BE2C (cell line): ENCODE results near the gene CPNE1.
"Not testable (repeated sequence)": the region's sequence is repeated elsewhere in the genome, so short reads cannot be mapped to it uniquely, and the experiment has no call there.

Experiments
- DNase-seq: peaks from one replicate; pipeline ENCODE4 v3.0.0-alpha.2; 2020
- H3K27me3 ChIP-seq: fragments of 250-450 bp; sonication (Bioruptor Pico); 2 replicates; pipeline ENCODE4 v1.5.1; 2020; ENCODE audit warnings: mild to moderate bottlenecking
- H3K36me3 ChIP-seq: fragments of 250-450 bp; sonication (Bioruptor Pico); 2 replicates; pipeline ENCODE4 v1.5.1; 2020; ENCODE audit warnings: mild to moderate bottlenecking
- H3K4me1 ChIP-seq: fragments of 250-450 bp; sonication (Bioruptor Pico); 2 replicates; pipeline ENCODE4 v1.5.1; 2020
- H3K4me3 ChIP-seq: 2 replicates; pipeline ENCODE4 v1.5.1; 2011; ENCODE audit warnings: low read depth, low read length
- H3K9me3 ChIP-seq: fragments of 250-450 bp; sonication (Bioruptor Pico); 2 replicates; pipeline ENCODE4 v1.5.1; 2020
- CTCF ChIP-seq: IDR thresholded peaks from 2 replicates; pipeline ENCODE4 v1.5.1; 2012; ENCODE audit warnings: mild to moderate bottlenecking, low read depth, low read length

Gene CPNE1

DNA sequence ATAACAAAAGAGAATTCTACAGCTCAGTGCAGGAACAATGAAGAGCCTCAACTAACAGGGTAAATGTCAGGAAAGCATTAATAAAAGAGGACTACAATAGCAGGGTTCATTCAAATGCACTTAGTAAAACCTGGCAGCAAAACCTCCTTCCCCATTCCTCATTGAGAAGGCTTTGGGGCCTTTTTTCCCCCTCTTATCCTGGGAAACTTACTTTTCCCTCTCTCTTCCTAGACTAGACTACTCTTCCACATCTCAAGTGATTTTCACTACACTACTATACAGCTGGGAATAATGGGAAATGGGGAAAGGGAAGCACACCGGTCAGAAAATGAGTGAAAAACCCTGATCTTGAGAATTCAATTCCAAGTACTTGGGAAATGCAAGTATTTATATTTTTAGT is 44.6 kb upstream of the CPNE1 start:
- H3K27me3 ChIP-seq, result no peaks in the 10 kb centered on the region
- H3K36me3 ChIP-seq, result peaks cover 94% of the 10 kb centered on the region
- DNase-seq, result no peak
- no peaks in the 10 kb centered on the region for H3K9me3 ChIP-seq
- no peak overlapping the region for H3K4me3 ChIP-seq
- no peaks in the 10 kb centered on the region for H3K4me1 ChIP-seq
- no peak for TF ChIP-seq CTCF

- H3K9me3 ChIP-seq, result no peaks in the 10 kb centered on the region
- H3K4me1 ChIP-seq, result no peaks in the 10 kb centered on the region
- no peak for TF ChIP-seq CTCF
- no peaks in the 10 kb centered on the region for H3K27me3 ChIP-seq
- DNase-seq, result no peak
- H3K4me3 ChIP-seq, result no peak overlapping the region
- peaks cover 94% of the 10 kb centered on the region for H3K36me3 ChIP-seq
Measured at GRCh38 chr20:35708502-35708901, 43.8 kb upstream of the CPNE1 start.

DNA sequence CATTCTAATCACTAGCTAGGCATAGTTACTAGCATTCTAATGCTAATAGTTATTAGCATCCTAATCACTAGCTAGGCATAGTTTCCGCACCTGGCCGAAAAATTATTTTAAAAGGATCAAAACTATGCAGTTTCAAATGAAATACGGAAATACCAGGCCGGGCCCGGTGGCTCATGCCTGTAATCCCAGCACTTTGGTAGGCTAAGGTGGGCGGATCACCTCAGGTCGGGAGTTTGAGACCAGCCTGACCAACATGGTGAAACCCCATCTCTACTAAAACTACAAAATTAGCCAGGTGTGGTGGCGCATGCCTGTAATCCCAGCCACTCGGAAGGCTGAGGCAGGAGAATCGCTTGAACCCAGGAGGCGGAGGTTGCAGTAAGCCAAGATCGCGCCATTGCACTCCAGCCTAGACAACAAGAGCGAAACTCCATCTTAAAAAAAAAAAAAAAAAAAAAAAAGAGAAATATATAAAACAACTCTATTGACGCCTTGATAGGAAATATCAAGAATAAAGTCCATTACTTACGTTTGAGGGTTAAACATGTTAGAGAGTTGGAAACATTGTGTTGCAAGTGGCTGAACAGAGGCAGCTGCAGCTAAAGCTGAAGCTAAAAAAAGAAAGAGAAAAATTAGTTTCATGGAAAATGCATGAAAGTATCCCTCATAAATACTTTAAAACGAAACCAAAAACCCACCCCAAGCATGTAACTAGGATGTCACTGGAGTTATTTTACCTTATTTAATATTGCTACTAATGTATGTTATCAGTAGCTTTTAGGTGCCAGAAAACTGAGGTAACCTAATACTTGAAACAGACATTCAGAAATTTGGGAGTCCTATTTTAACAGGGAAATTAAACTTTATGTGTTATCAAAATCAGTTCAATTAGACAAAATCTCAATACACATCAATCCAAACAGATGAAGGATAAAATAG is 42.2 kb upstream of the CPNE1 start:
- not testable (repeated sequence) for H3K9me3 ChIP-seq, DNase-seq, H3K27me3 ChIP-seq, H3K4me3 ChIP-seq, H3K4me1 ChIP-seq
- H3K36me3 ChIP-seq, result peaks cover 97% of the 10 kb centered on the region

DNA sequence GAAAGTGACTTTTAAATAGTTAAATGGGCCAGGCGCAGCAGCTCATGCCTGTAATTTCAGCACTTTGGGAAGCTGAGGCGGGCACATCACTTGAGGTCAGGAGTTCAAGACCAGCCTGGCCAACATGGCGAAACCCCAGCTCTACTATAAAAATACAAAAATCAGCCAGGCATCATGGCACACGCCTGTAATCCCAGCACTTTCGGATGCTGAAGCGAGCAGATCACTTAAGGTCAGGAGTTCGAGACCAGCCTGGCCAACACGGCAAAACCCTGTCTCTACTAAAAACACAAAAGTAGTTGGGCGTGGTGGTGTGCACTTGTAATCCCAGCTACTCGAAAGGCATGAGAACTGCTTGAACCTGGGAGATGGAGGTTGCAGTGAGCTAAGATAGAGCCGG is 41.2 kb upstream of the CPNE1 start:
- peaks cover 95% of the 10 kb centered on the region for H3K36me3 ChIP-seq
- not testable (repeated sequence) for H3K9me3 ChIP-seq

DNA sequence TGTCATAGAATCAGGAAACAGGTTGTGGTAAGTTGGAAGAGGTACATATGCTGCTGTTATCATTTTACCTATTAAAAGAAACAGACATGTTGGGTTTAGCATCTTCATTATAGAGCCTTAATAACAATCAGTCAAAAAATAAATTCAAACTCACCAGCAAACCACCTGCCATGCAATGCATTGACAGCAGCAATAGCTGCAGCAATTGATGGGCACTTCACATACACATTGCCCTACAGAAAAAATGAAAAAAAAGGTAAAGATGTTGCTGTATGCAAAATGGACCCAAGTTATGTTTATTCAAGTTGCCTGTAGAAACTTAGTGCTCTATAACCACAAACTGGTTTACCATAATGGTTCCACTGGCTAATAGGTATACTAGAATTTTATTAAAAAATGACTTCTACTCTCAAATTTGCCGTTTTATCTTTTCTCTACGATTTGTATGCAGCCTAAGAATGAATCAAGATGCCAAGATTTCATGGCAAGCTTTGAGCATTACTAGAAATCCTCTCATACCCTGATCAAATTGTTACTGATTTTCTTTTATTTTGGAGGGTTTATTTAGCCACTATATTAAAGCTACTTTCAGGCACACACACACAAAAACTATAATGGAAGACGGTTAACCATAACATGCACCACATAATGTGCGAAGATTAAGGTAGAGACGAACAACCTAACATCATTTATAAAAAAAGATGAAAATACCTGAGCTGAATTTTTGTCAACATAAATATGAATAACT is 40.0 kb upstream of the CPNE1 start:
- H3K27me3 ChIP-seq, result no peaks in the 10 kb centered on the region
- no peak overlapping the region for H3K4me3 ChIP-seq
- no peak for TF ChIP-seq CTCF
- no peak for DNase-seq
- H3K4me1 ChIP-seq, result no peaks in the 10 kb centered on the region
- peaks cover 85% of the 10 kb centered on the region for H3K36me3 ChIP-seq
- H3K9me3 ChIP-seq, result no peaks in the 10 kb centered on the region

More for the DNA sequence above, 41.2 kb upstream of the CPNE1 start:
- not testable (repeated sequence) for DNase-seq, H3K4me1 ChIP-seq, H3K27me3 ChIP-seq, H3K4me3 ChIP-seq

GRCh38 chr20:35702824-35703695 is 38.4 kb upstream of the CPNE1 start:
- no peak for TF ChIP-seq CTCF
- Histone ChIP-seq H3K27me3 (no peaks in the 10 kb centered on the region), H3K4me1 (no peaks in the 10 kb centered on the region), H3K36me3 (peaks cover 69% of the 10 kb centered on the region), H3K4me3 (no peak overlapping the region), H3K9me3 (no peaks in the 10 kb centered on the region)
- DNase-seq, result no peak
